ENCODE data around the gene DDOST. TPM values are rescaled to one million over a fixed set of nuclear protein-coding genes. Genes with fewer than 3 reads are reported as not detected.

The DDOST gene
- total and polyA plus RNA-seq, 2 experiments from 2014 or later: 151 to 270 TPM

DNA sequence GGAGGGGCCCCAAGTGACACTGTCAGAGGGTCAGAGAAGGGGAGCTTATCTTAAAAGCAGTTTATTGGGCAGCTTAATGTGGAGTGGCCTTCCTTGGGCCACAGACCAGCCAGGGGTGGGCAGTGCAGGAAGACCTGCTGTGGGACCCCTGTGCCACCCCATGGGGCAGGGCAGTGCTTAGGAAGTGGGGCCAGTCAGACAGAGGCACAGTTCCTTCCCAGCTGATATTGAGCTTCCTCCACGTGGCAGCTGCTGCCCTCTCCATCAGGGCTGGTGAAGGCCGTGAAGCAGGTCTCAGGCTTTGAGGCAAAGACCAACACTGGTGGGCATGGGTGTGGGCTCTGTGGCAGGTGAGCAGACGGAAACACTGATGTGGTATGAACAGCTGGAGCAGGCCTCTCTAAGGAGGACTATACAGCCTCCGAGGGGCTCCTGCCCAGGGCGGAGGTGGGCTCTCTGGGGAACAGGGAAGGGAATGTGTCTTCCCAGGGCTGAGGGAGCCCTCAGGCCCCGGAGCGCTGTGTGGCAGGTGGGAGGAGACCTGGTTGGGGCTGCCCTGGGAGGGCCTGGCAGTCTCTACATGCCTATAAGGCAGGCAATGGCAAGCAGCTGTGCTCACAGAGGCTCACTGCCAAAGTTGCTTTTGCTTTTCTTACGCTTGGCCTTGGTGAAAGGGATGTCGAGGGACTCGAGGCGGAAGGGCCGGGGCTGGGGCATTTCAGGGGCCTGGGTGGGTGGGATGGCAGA, 3.0 kb upstream of the DDOST start:
- no peaks in the 10 kb centered on the region; the same call in 2 of the 3 replicates for H3K9me3 Mint-ChIP-seq
- H4K20me1 ChIP-seq (replicated peaks; ENCODE audit: insufficient read depth): peaks cover 12% of the 10 kb centered on the region
- no peaks in the 10 kb centered on the region for H3K9me2 ChIP-seq (ENCODE audit: insufficient read depth)
- H3K27ac Mint-ChIP-seq: no peak overlapping the region
- H3K36me3 ChIP-seq (ENCODE audit: insufficient read depth): 0 out of 2 replicates have a peak, but pooled peaks cover 3% of the 10 kb centered on the region
- peaks cover 18% of the 10 kb centered on the region for H3K4me1 Mint-ChIP-seq
- H3K27ac ChIP-seq (ENCODE audit: low read depth): no peak overlapping the region
- H3K27me3 ChIP-seq (ENCODE audit: insufficient read depth): no peaks in the 10 kb centered on the region
- peaks cover 7% of the 10 kb centered on the region for H3K27me3 Mint-ChIP-seq (ENCODE audit: insufficient read depth, low read depth, poor library complexity)
- peaks cover 11% of the 10 kb centered on the region for H3K4me1 ChIP-seq (ENCODE audit: insufficient read depth)
- no peak overlapping the region for H2AFZ ChIP-seq
- DNase-seq (ENCODE audit: low spot score) (no peak), ATAC-seq (no peak)
- H3K4me3 ChIP-seq: no peak overlapping the region
- no peak overlapping the region for H3K4me3 Mint-ChIP-seq
- H3K79me2 ChIP-seq (replicated peaks; ENCODE audit: insufficient read depth): peaks cover 20% of the 10 kb centered on the region
- no peak overlapping the region for H3K4me2 ChIP-seq
- H3K36me3 Mint-ChIP-seq (ENCODE audit: low read depth): peaks cover 12% of the 10 kb centered on the region
- TF ChIP-seq, protein P1, sequence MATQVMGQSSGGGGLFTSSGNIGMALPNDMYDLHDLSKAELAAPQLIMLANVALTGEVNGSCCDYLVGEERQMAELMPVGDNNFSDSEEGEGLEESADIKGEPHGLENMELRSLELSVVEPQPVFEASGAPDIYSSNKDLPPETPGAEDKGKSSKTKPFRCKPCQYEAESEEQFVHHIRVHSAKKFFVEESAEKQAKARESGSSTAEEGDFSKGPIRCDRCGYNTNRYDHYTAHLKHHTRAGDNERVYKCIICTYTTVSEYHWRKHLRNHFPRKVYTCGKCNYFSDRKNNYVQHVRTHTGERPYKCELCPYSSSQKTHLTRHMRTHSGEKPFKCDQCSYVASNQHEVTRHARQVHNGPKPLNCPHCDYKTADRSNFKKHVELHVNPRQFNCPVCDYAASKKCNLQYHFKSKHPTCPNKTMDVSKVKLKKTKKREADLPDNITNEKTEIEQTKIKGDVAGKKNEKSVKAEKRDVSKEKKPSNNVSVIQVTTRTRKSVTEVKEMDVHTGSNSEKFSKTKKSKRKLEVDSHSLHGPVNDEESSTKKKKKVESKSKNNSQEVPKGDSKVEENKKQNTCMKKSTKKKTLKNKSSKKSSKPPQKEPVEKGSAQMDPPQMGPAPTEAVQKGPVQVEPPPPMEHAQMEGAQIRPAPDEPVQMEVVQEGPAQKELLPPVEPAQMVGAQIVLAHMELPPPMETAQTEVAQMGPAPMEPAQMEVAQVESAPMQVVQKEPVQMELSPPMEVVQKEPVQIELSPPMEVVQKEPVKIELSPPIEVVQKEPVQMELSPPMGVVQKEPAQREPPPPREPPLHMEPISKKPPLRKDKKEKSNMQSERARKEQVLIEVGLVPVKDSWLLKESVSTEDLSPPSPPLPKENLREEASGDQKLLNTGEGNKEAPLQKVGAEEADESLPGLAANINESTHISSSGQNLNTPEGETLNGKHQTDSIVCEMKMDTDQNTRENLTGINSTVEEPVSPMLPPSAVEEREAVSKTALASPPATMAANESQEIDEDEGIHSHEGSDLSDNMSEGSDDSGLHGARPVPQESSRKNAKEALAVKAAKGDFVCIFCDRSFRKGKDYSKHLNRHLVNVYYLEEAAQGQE (IDR thresholded peaks at IDR 0.05; ENCODE audit: unreplicated experiment): no peak
- TF ChIP-seq ZNF331 (CRISPR knock-in tag; IDR thresholded peaks at IDR 0.05; ENCODE audit: low read depth): no peak
- TF ChIP-seq, protein P2, sequence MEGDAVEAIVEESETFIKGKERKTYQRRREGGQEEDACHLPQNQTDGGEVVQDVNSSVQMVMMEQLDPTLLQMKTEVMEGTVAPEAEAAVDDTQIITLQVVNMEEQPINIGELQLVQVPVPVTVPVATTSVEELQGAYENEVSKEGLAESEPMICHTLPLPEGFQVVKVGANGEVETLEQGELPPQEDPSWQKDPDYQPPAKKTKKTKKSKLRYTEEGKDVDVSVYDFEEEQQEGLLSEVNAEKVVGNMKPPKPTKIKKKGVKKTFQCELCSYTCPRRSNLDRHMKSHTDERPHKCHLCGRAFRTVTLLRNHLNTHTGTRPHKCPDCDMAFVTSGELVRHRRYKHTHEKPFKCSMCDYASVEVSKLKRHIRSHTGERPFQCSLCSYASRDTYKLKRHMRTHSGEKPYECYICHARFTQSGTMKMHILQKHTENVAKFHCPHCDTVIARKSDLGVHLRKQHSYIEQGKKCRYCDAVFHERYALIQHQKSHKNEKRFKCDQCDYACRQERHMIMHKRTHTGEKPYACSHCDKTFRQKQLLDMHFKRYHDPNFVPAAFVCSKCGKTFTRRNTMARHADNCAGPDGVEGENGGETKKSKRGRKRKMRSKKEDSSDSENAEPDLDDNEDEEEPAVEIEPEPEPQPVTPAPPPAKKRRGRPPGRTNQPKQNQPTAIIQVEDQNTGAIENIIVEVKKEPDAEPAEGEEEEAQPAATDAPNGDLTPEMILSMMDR (conservative IDR thresholded peaks at IDR 0.05; ENCODE audit: low read depth in 2 of 2): no peak
- no peak for TF ChIP-seq CREB1 (CRISPR knock-in tag; IDR thresholded peaks at IDR 0.05; ENCODE audit: low read depth)
- no peak for TF ChIP-seq ZNF114 (CRISPR knock-in tag; IDR thresholded peaks at IDR 0.05)
- no peak for TF ChIP-seq STAT1 (IDR thresholded peaks at IDR 0.05; ENCODE audit: unreplicated experiment)
- TF ChIP-seq, protein P3, sequence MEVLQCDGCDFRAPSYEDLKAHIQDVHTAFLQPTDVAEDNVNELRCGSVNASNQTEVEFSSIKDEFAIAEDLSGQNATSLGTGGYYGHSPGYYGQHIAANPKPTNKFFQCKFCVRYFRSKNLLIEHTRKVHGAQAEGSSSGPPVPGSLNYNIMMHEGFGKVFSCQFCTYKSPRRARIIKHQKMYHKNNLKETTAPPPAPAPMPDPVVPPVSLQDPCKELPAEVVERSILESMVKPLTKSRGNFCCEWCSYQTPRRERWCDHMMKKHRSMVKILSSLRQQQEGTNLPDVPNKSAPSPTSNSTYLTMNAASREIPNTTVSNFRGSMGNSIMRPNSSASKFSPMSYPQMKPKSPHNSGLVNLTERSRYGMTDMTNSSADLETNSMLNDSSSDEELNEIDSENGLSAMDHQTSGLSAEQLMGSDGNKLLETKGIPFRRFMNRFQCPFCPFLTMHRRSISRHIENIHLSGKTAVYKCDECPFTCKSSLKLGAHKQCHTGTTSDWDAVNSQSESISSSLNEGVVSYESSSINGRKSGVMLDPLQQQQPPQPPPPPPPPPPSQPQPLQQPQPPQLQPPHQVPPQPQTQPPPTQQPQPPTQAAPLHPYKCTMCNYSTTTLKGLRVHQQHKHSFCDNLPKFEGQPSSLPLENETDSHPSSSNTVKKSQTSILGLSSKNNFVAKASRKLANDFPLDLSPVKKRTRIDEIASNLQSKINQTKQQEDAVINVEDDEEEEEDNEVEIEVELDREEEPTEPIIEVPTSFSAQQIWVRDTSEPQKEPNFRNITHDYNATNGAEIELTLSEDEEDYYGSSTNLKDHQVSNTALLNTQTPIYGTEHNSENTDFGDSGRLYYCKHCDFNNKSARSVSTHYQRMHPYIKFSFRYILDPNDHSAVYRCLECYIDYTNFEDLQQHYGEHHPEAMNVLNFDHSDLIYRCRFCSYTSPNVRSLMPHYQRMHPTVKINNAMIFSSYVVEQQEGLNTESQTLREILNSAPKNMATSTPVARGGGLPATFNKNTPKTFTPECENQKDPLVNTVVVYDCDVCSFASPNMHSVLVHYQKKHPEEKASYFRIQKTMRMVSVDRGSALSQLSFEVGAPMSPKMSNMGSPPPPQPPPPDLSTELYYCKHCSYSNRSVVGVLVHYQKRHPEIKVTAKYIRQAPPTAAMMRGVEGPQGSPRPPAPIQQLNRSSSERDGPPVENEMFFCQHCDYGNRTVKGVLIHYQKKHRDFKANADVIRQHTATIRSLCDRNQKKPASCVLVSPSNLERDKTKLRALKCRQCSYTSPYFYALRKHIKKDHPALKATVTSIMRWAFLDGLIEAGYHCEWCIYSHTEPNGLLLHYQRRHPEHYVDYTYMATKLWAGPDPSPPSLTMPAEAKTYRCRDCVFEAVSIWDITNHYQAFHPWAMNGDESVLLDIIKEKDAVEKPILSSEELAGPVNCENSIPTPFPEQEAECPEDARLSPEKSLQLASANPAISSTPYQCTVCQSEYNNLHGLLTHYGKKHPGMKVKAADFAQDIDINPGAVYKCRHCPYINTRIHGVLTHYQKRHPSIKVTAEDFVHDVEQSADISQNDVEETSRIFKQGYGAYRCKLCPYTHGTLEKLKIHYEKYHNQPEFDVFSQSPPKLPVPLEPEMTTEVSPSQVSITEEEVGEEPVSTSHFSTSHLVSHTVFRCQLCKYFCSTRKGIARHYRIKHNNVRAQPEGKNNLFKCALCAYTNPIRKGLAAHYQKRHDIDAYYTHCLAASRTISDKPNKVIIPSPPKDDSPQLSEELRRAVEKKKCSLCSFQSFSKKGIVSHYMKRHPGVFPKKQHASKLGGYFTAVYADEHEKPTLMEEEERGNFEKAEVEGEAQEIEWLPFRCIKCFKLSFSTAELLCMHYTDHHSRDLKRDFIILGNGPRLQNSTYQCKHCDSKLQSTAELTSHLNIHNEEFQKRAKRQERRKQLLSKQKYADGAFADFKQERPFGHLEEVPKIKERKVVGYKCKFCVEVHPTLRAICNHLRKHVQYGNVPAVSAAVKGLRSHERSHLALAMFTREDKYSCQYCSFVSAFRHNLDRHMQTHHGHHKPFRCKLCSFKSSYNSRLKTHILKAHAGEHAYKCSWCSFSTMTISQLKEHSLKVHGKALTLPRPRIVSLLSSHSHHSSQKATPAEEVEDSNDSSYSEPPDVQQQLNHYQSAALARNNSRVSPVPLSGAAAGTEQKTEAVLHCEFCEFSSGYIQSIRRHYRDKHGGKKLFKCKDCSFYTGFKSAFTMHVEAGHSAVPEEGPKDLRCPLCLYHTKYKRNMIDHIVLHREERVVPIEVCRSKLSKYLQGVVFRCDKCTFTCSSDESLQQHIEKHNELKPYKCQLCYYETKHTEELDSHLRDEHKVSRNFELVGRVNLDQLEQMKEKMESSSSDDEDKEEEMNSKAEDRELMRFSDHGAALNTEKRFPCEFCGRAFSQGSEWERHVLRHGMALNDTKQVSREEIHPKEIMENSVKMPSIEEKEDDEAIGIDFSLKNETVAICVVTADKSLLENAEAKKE (CRISPR knock-in tag; IDR thresholded peaks at IDR 0.05): no peak
- no peak for TF ChIP-seq POLR2AphosphoS5 (IDR thresholded peaks at IDR 0.05; ENCODE audit: low read depth)
- TF ChIP-seq EZH2 (IDR thresholded peaks at IDR 0.05; ENCODE audit: low read depth, unreplicated experiment): no peak
- no peak for TF ChIP-seq EZH2phosphoT487 (IDR thresholded peaks at IDR 0.05; ENCODE audit: unreplicated experiment)
- no peak for TF ChIP-seq NANOG (IDR thresholded peaks at IDR 0.05; ENCODE audit: borderline replicate concordance)
- 0 out of 2 replicates have a peak, but pooled peaks cover 8% of the 10 kb centered on the region for H3F3A ChIP-seq (replicated peaks; ENCODE audit: low read depth)

Measured in GM23338 (cell line).